Lower lobe of right lung (tissue), 2 donors: ENCODE measurements around the gene NAA50. TPM values are rescaled to one million over a fixed set of nuclear protein-coding genes. Genes with fewer than 3 reads are reported as not detected.

Experiments used
- ATAC-seq, 2 donors: fragments of 200-7000 bp; cut with Tn5 transposase; one replicate each; pipeline ENCODE4 v1.9.1; 2020 to 2022; ENCODE audit warnings: mild to moderate bottlenecking in 2 of 2, moderate library complexity in 2 of 2
- DNase-seq: peaks from one replicate; pipeline ENCODE4 v3.0.0-alpha.2; 2020
- H3K27ac ChIP-seq: fragments of 200-600 bp; one replicate; pipeline ENCODE4 v1.8.0; 2022
- H3K27me3 ChIP-seq: fragments of 200-600 bp; one replicate; pipeline ENCODE4 v1.8.0; 2022; ENCODE audit warnings: low read depth
- H3K36me3 ChIP-seq: fragments of 200-600 bp; one replicate; pipeline ENCODE4 v1.8.0; 2022; ENCODE audit warnings: mild to moderate bottlenecking
- H3K4me1 ChIP-seq: fragments of 200-600 bp; one replicate; pipeline ENCODE4 v1.8.0; 2022
- H3K4me3 ChIP-seq: fragments of 200-600 bp; one replicate; pipeline ENCODE4 v1.8.0; 2022; ENCODE audit warnings: mild to moderate bottlenecking
- H3K9me3 ChIP-seq: fragments of 200-600 bp; one replicate; pipeline ENCODE4 v1.8.0; 2022
- intact Hi-C: fragments of 100-400 bp; cut with DNase I; formaldehyde crosslinking; loops from one replicate; pipeline ENCODE4 v1.11.0; 2022
- total RNA-seq: library from RNA; stranded (reverse); fragmentation: NEBNext Ultra II Directional; extraction: Animal tissue kit (Norgen Biotek cat#: 25700); gene quantifications from one replicate; pipeline ENCODE4 v1.2.1, GENCODE V29; 2021
- TF ChIP-seq, protein P1 (sequence below): fragments of 200-600 bp; IDR thresholded peaks from one replicate; pipeline ENCODE4 v1.8.0; 2022; ENCODE audit warnings: antibody characterized with exemption, mild to moderate bottlenecking
- donor health status: DM: no; HTN: yes; CAD: no; lungs with severe emphysema.

Gene NAA50
- total RNA-seq, 1 donor from 2014 or later = 83.3 TPM

DNA sequence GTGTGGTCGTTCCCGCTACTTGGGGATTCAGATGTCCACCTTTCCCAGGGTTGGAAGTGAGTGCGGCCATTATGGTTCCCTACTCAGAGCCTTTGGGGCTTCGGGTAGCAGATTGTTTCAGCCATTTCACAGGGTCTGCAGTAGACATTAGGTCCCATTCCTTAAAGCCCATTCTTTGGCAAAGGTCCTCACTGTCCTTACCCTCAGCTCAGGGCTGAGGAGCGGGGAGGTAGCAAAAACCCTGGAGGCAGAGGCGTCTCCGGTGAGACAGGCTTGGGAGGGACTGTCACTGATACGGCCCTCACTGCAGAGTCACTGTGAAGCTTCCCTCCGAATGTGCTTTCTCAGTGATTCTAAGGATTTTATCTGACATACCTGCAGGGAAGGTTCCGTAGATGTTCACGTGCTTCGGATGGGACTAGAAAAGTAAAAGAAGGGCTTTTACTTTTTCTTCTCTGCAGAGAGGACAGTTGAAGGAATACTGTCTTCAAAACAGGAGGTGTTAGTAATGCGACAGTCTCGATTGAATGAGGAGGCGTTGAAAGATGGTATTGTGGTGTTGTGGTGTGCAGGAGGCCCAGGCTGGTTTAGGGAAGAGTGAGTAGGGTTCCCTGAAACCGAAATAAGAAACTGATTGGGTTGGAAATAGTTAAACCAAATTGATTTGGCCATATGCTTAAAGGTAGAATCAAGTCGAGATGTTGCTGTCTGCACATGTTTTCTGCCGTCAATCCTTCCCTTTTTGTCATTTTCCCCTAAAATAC is 1.4 kb upstream of the NAA50 start:
- H3K4me1 ChIP-seq = peaks cover 47% of the 10 kb centered on the region

DNA sequence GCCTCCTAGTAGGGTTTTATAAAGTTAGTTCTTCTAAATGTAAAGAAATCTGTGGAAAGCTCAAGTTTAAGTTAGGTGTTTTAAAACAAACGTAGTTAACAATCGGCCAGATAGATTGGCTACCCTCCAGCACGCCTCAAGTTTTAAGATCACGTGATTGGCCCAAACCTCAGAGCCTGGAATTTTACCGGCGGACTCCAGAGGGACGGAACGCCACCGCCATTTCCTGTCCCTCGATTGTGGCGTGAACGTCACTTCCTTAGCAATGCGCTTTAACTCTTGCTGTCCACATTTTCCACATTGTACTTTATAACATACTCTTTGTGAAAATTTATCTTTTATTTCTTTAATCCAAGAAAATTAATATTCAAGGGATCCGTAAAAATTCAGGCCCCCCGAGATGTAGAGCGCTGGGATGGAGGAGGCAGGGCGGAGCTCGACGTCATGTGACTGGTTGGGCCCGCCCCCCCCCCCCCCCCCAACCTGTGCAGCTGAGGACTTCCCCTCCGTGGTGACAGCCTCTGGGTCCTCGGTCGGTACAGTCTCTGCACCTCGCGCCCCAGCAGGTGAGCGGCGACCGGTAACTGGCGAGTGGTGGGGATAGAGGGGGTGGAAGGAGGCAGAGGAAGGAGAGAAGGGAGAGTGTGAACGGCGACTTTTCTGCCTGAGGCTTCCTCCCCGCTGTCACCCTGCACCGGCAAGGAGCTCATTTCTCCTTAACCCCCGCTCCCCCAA is 666 bp upstream of the NAA50 start, which contains the start of gene ATP6V1A:
Gene ATP6V1A, plus strand, starts transcription at position 488 of the 735 bp plus-strand sequence. CDS start 31,719 bp downstream, outside the sequence.
- DNase-seq (peak; percentile 90), ATAC-seq (peak; percentile 81 to 85)
- Histone ChIP-seq H3K27ac (peak within 1 kb of the TSS; percentile 99), H3K27me3 (no peaks in the 10 kb centered on the region), H3K9me3 (no peaks in the 10 kb centered on the region), H3K4me1 (peaks cover 54% of the 10 kb centered on the region), H3K36me3 (no peaks in the 10 kb centered on the region), H3K4me3 (peak within 1 kb of the TSS; percentile 83)
- intact Hi-C loops = no loop called here
- TF ChIP-seq, protein P1, sequence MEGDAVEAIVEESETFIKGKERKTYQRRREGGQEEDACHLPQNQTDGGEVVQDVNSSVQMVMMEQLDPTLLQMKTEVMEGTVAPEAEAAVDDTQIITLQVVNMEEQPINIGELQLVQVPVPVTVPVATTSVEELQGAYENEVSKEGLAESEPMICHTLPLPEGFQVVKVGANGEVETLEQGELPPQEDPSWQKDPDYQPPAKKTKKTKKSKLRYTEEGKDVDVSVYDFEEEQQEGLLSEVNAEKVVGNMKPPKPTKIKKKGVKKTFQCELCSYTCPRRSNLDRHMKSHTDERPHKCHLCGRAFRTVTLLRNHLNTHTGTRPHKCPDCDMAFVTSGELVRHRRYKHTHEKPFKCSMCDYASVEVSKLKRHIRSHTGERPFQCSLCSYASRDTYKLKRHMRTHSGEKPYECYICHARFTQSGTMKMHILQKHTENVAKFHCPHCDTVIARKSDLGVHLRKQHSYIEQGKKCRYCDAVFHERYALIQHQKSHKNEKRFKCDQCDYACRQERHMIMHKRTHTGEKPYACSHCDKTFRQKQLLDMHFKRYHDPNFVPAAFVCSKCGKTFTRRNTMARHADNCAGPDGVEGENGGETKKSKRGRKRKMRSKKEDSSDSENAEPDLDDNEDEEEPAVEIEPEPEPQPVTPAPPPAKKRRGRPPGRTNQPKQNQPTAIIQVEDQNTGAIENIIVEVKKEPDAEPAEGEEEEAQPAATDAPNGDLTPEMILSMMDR = no peak

More for the DNA sequence above, 1.4 kb upstream of the NAA50 start:
- TF ChIP-seq, protein P1 = no peak
- DNase-seq (no peak), ATAC-seq (no peak)
- Histone ChIP-seq H3K36me3 (no peaks in the 10 kb centered on the region), H3K27ac (peak overlapping the region; percentile 99), H3K4me3 (peak overlapping the region; percentile 83), H3K27me3 (no peaks in the 10 kb centered on the region), H3K9me3 (no peaks in the 10 kb centered on the region)
- intact Hi-C loops = no loop called here

DNA sequence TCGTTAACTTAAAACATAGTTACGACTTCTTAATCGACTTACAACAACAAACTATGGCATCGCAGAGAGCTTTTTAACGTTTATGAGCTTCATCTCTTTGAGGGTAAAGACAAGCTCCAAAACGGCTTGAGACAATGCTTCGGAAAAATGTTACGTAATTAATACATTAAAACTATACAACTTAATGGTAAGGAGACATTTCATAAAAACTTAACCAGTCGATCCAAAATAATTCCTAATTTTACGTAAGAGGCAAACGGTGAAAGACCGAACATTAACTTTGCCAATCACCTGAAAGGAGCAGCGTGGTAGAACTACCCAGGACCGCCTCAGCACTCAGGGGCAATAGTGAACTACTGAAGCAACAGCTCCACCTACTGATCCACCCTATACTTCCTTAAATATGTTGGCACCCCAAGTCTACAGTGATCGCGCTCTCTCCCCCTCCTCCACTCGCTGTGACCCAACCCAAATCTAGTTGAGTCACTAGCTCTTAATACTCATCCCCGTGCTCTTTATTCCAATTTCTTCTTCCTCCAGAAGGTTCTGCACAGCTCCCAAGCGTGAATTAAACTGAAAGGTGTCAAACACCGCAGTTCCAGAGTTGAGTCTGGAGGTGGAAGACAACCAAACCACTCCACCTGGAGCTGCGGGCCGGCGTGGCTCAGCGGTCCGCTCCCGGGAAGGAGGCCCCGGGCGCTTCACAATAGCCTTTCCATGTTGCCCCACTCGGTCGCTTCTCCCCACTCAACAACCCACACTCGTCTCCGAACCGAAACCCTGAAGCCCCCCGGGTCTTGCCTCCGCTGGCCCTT is 901 bp downstream of the NAA50 start:
- Histone ChIP-seq H3K9me3 (no peaks in the 10 kb centered on the region), H3K27ac (peak overlapping the region; percentile 99), H3K4me3 (peak overlapping the region; percentile 83), H3K36me3 (no peaks in the 10 kb centered on the region), H3K4me1 (peaks cover 67% of the 10 kb centered on the region), H3K27me3 (no peaks in the 10 kb centered on the region)
- TF ChIP-seq, protein P1 = peak; percentile 64
- intact Hi-C loops = no loop called here
- peak; percentile 80 to 88 for ATAC-seq
- peak; percentile 77 for DNase-seq

DNA sequence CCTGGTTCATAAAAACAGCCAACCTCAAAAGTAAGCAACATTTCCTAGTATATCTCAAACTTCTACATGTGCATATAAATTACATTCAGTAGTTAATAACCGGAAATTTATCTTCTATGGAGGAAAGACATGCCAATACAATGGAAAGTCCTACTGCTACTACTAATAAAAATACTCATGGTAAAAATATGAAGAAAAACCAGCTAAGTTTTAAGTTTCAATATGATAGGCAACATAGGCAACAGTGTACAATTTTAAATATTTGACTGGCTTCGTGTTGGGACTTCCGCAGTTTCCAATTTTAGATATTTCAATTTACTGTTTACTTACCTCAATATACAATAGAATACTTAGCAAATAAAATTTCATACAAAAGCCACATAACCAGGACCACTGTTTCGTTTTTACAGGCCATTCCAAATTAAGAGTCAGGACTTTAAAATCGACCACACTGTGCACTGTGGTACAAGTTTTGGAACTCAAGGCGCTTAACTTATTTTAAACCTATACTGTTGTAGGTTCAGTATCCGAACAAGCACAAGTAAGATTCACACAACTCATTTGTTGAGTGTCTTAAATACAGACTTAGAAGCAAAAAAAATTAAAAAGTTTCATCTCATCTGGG is 2.9 kb downstream of the NAA50 start:
- Histone ChIP-seq H3K36me3 (no peaks in the 10 kb centered on the region), H3K4me3 (no peak overlapping the region), H3K9me3 (no peaks in the 10 kb centered on the region), H3K27ac (no peak overlapping the region), H3K27me3 (no peaks in the 10 kb centered on the region), H3K4me1 (peaks cover 54% of the 10 kb centered on the region)
- ATAC-seq (no peak), DNase-seq (no peak)
- TF ChIP-seq, protein P1 = no peak
- intact Hi-C loops = no loop called here

DNA sequence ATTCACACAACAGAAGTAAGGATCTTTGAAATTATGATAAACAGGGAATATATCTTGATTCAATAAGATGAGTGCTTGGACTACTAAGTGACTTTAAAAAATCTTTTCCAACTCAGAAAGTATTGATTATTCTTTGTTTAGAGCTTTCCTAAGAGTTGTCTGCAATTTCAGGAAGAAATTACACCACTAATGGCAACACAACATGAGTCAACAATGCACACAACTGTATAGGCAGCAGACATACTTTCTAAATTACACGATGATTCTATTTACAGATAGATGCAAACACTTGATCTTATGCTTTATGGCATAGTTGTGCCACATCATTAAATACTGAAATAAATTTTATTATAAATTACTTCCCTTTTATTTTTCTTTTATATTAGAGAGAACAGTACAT is 4.4 kb downstream of the NAA50 start:
- no peaks in the 10 kb centered on the region for H3K27me3 ChIP-seq
- no peak overlapping the region for H3K27ac ChIP-seq
- peaks cover 57% of the 10 kb centered on the region for H3K4me1 ChIP-seq
- H3K9me3 ChIP-seq = no peaks in the 10 kb centered on the region
- DNase-seq (no peak), ATAC-seq (no peak)
- H3K36me3 ChIP-seq = no peaks in the 10 kb centered on the region
- intact Hi-C loops = no loop called here
- TF ChIP-seq, protein P1 = no peak
- no peak overlapping the region for H3K4me3 ChIP-seq
